ENCODE measurements around the gene HK1. TPM values are rescaled to one million over a fixed set of nuclear protein-coding genes. Genes with fewer than 3 reads are reported as not detected.

Gene HK1
- total and polyA plus RNA-seq, 4 experiments from 2014 or later, result 68.6 to 156 (median 112) TPM

DNA sequence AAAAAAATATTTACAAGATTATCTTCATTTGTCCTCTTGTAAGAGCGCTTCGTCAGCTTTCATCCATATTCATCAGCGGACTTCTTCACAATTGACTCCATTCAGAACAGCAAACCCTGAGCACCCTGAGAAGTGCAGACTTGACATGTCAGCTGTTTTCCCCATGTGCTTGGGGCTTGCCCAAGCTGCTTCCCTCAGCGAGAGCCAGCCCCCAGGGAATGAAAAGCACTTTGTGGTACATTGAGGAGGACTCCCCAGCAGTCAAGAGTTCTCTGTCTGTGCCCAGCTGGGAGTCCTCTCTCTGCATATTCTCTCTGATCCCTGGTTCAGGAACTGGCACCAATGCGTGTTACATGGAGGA is 35.5 kb upstream of the HK1 start:
- CTCF ChIA-PET (ENCODE audit: partially characterized antibody), result interaction anchor here (1.0 to 1.7 kb wide), 6 partner anchors 10 to 273 kb away, joined by 3 to 6 read pairs (median 4); no protein-coding TSS in a partner anchor

GRCh38 chr10:69243817-69244216 is 34.5 kb upstream of the HK1 start:
- H3K4me3 Mint-ChIP-seq, result no peak overlapping the region
- H3K4me3 ChIP-seq (ENCODE audit: low read length in 2 of 2), result no peak overlapping the region
- peaks cover 14 to 17% of the 10 kb centered on the region in 2 donors for H3K36me3 Mint-ChIP-seq
- no peak for DNase-seq
- H3K9me3 ChIP-seq (ENCODE audit: control insufficient read depth in 1 of 2, low read length in 2 of 2), result no peaks in the 10 kb centered on the region
- CTCF ChIA-PET (ENCODE audit: partially characterized antibody), result no interaction called here
- no peaks in the 10 kb centered on the region for H3K27me3 ChIP-seq (ENCODE audit: insufficient read depth, low read length)
- intact Hi-C loops (cut with micrococcal nuclease), result no loop called here
- H3K4me1 ChIP-seq (ENCODE audit: insufficient read depth, low read length), result no peaks in the 10 kb centered on the region
- POLR2A ChIA-PET (ENCODE audit: partially characterized antibody), result no interaction called here
- H3K9me3 Mint-ChIP-seq, result peaks cover 0 to 2% (median 0%) of the 10 kb centered on the region in 8 donors
- H3K27ac ChIP-seq (ENCODE audit: low read depth, low read length), result no peak overlapping the region
- no peaks in the 10 kb centered on the region for H3K36me3 ChIP-seq (ENCODE audit: insufficient read depth, low read length)
- H3K27ac Mint-ChIP-seq, result no peak overlapping the region
- H3K4me1 Mint-ChIP-seq, result peaks cover 0 to 2% (median under 1%) of the 10 kb centered on the region in 4 donors
- no peaks in the 10 kb centered on the region for H3K27me3 Mint-ChIP-seq

More for the DNA sequence above, 35.5 kb upstream of the HK1 start:
- Mint-ChIP-seq H3K36me3 (peaks cover 11 to 16% of the 10 kb centered on the region in 2 donors), H3K4me1 (peaks cover under 1 to 2% (median under 1%) of the 10 kb centered on the region in 4 donors), H3K9me3 (peaks cover 0 to 2% (median 0%) of the 10 kb centered on the region in 8 donors), H3K27me3 (no peaks in the 10 kb centered on the region), H3K27ac (peak overlapping the region in 1 of 7 donors; percentile 15), H3K4me3 (no peak overlapping the region)
- no peak for DNase-seq
- Histone ChIP-seq H3K4me1 (ENCODE audit: insufficient read depth, low read length) (peaks cover 3% of the 10 kb centered on the region), H3K4me3 (ENCODE audit: low read length in 2 of 2) (no peak overlapping the region), H3K27me3 (ENCODE audit: insufficient read depth, low read length) (no peaks in the 10 kb centered on the region), H3K27ac (ENCODE audit: low read depth, low read length) (no peak overlapping the region), H3K9me3 (ENCODE audit: control insufficient read depth in 1 of 2, low read length in 2 of 2) (no peaks in the 10 kb centered on the region), H3K36me3 (ENCODE audit: insufficient read depth, low read length) (no peaks in the 10 kb centered on the region)
- POLR2A ChIA-PET (ENCODE audit: partially characterized antibody), result no interaction called here
- intact Hi-C loops (cut with micrococcal nuclease), result no loop called here

- intact Hi-C loops (cut with micrococcal nuclease), result no loop called here
- no peaks in the 10 kb centered on the region for H3K36me3 ChIP-seq (ENCODE audit: insufficient read depth, low read length)
Observed at GRCh38 chr10:69246036-69246435, 32.3 kb upstream of the HK1 start.

GRCh38 chr10:69246581-69247312 is 31.5 kb upstream of the HK1 start:
- CTCF ChIA-PET (ENCODE audit: partially characterized antibody), result interaction anchor here (1.5 kb wide), 1 partner anchor 146 kb away, joined by 3 read pairs; no protein-coding TSS in a partner anchor

More at GRCh38 chr10:69246036-69246435, 32.3 kb upstream of the HK1 start:
- POLR2A ChIA-PET (ENCODE audit: partially characterized antibody), result no interaction called here
- CTCF ChIA-PET (ENCODE audit: partially characterized antibody), result interaction anchor here (0.9 kb wide), 1 partner anchor 9 kb away, joined by 3 read pairs; no protein-coding TSS in a partner anchor
- H3K9me3 ChIP-seq (ENCODE audit: control insufficient read depth in 1 of 2, low read length in 2 of 2), result no peaks in the 10 kb centered on the region
- H3K4me3 ChIP-seq (ENCODE audit: low read length in 2 of 2), result no peak overlapping the region
- Mint-ChIP-seq H3K27ac (no peak overlapping the region), H3K36me3 (peaks cover 18% of the 10 kb centered on the region in 2 donors), H3K27me3 (no peaks in the 10 kb centered on the region), H3K4me3 (no peak overlapping the region), H3K4me1 (no peaks in the 10 kb centered on the region), H3K9me3 (no peaks in the 10 kb centered on the region)
- H3K27ac ChIP-seq (ENCODE audit: low read depth, low read length), result no peak overlapping the region
- H3K4me1 ChIP-seq (ENCODE audit: insufficient read depth, low read length), result no peaks in the 10 kb centered on the region
- no peaks in the 10 kb centered on the region for H3K27me3 ChIP-seq (ENCODE audit: insufficient read depth, low read length)
- no peak for DNase-seq

DNA sequence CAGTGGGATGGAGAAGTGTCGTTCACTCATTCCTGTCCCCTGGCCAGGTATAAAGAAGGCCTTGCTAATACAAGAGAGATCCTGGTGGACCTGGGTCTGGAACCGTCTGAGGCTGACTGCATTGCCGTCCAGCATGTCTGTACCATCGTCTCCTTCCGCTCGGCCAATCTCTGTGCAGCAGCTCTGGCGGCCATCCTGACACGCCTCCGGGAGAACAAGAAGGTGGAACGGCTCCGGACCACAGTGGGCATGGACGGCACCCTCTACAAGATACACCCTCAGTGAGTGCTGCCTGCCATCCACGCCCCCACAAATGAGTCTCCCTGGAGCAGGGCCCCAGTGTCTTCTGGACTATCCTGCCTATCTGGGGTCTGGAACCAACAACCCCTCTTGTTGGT is 31.0 kb upstream of the HK1 start:
- ChIA-PET CTCF (ENCODE audit: partially characterized antibody) (interaction anchor here (1.5 kb wide), 1 partner anchor 146 kb away, joined by 3 read pairs; no protein-coding TSS in a partner anchor), POLR2A (ENCODE audit: partially characterized antibody) (no interaction called here)
- no peak overlapping the region for H3K27ac ChIP-seq (ENCODE audit: low read depth, low read length)
- H3K36me3 ChIP-seq (ENCODE audit: insufficient read depth, low read length), result no peaks in the 10 kb centered on the region
- H3K9me3 Mint-ChIP-seq, result peaks cover 0 to 2% (median 0%) of the 10 kb centered on the region in 8 donors
- no peak overlapping the region for H3K4me3 ChIP-seq (ENCODE audit: low read length in 2 of 2)
- H3K27me3 Mint-ChIP-seq, result no peaks in the 10 kb centered on the region
- no peaks in the 10 kb centered on the region for H3K27me3 ChIP-seq (ENCODE audit: insufficient read depth, low read length)
- H3K9me3 ChIP-seq (ENCODE audit: control insufficient read depth in 1 of 2, low read length in 2 of 2), result no peaks in the 10 kb centered on the region
- intact Hi-C loops (cut with micrococcal nuclease), result no loop called here
- H3K36me3 Mint-ChIP-seq, result peaks cover 16 to 19% of the 10 kb centered on the region in 2 donors
- no peak for DNase-seq
- H3K27ac Mint-ChIP-seq, result peak overlapping the region in 1 of 7 donors; percentile 48
- H3K4me1 Mint-ChIP-seq, result no peaks in the 10 kb centered on the region
- H3K4me1 ChIP-seq (ENCODE audit: insufficient read depth, low read length), result no peaks in the 10 kb centered on the region
- no peak overlapping the region for H3K4me3 Mint-ChIP-seq

More at GRCh38 chr10:69246581-69247312, 31.5 kb upstream of the HK1 start:
- POLR2A ChIA-PET (ENCODE audit: partially characterized antibody), result no interaction called here
- Histone ChIP-seq H3K4me1 (ENCODE audit: insufficient read depth, low read length) (no peaks in the 10 kb centered on the region), H3K36me3 (ENCODE audit: insufficient read depth, low read length) (no peaks in the 10 kb centered on the region), H3K9me3 (ENCODE audit: control insufficient read depth in 1 of 2, low read length in 2 of 2) (no peaks in the 10 kb centered on the region), H3K27ac (ENCODE audit: low read depth, low read length) (no peak overlapping the region), H3K4me3 (ENCODE audit: low read length in 2 of 2) (no peak overlapping the region), H3K27me3 (ENCODE audit: insufficient read depth, low read length) (no peaks in the 10 kb centered on the region)
- intact Hi-C loops (cut with micrococcal nuclease), result no loop called here
- no peak for DNase-seq
- Mint-ChIP-seq H3K4me3 (no peak overlapping the region), H3K27me3 (no peaks in the 10 kb centered on the region), H3K27ac (no peak overlapping the region), H3K4me1 (no peaks in the 10 kb centered on the region), H3K36me3 (peaks cover 16 to 18% of the 10 kb centered on the region in 2 donors), H3K9me3 (no peaks in the 10 kb centered on the region)

GRCh38 chr10:69248117-69248730 is 30.1 kb upstream of the HK1 start:
- intact Hi-C loops (cut with micrococcal nuclease), result no loop called here
- H3K9me3 Mint-ChIP-seq, result peaks cover 0 to 2% (median 0%) of the 10 kb centered on the region in 8 donors
- Histone ChIP-seq H3K36me3 (ENCODE audit: insufficient read depth, low read length) (no peaks in the 10 kb centered on the region), H3K4me3 (ENCODE audit: low read length in 2 of 2) (no peak overlapping the region), H3K27ac (ENCODE audit: low read depth, low read length) (no peak overlapping the region), H3K4me1 (ENCODE audit: insufficient read depth, low read length) (no peaks in the 10 kb centered on the region), H3K27me3 (ENCODE audit: insufficient read depth, low read length) (no peaks in the 10 kb centered on the region), H3K9me3 (ENCODE audit: control insufficient read depth in 1 of 2, low read length in 2 of 2) (no peaks in the 10 kb centered on the region)
- CTCF ChIA-PET (ENCODE audit: partially characterized antibody), result interaction anchor here (1.5 kb wide), 1 partner anchor 145 kb away, joined by 3 read pairs; no protein-coding TSS in a partner anchor
- POLR2A ChIA-PET (ENCODE audit: partially characterized antibody), result no interaction called here
- H3K27ac Mint-ChIP-seq, result peak overlapping the region in 1 of 7 donors; percentile 41
- no peak overlapping the region for H3K4me3 Mint-ChIP-seq
- H3K27me3 Mint-ChIP-seq, result no peaks in the 10 kb centered on the region
- H3K36me3 Mint-ChIP-seq, result peaks cover 13 to 16% of the 10 kb centered on the region in 2 donors
- no peak for DNase-seq
- no peaks in the 10 kb centered on the region for H3K4me1 Mint-ChIP-seq

DNA sequence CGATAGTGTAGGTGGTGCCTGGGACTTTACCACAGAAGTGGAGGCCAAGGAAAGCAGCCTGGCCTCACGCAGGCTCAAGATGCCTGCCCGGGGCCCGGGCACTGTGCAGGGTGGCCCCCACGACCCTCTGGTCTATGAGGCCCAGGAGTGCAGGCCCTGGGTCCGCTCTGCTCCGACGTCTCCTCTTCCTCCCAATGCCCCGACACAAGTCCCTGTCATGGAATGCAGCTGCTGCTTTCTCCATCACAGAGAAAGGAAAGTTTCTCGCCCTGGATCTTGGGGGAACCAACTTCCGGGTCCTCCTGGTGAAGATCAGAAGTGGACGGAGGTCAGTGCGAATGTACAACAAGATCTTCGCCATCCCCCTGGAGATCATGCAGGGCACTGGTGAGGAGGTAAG is 28.3 kb upstream of the HK1 start:
- no peak for DNase-seq
- Histone ChIP-seq H3K4me1 (ENCODE audit: insufficient read depth, low read length) (no peaks in the 10 kb centered on the region), H3K27ac (ENCODE audit: low read depth, low read length) (no peak overlapping the region), H3K36me3 (ENCODE audit: insufficient read depth, low read length) (no peaks in the 10 kb centered on the region), H3K27me3 (ENCODE audit: insufficient read depth, low read length) (no peaks in the 10 kb centered on the region), H3K9me3 (ENCODE audit: control insufficient read depth in 1 of 2, low read length in 2 of 2) (no peaks in the 10 kb centered on the region), H3K4me3 (ENCODE audit: low read length in 2 of 2) (no peak overlapping the region)
- ChIA-PET CTCF (ENCODE audit: partially characterized antibody) (no interaction called here), POLR2A (ENCODE audit: partially characterized antibody) (no interaction called here)
- no peaks in the 10 kb centered on the region for H3K27me3 Mint-ChIP-seq
- no peak overlapping the region for H3K4me3 Mint-ChIP-seq
- peaks cover 13 to 22% of the 10 kb centered on the region in 2 donors for H3K36me3 Mint-ChIP-seq
- H3K9me3 Mint-ChIP-seq, result peaks cover 0 to 2% (median 0%) of the 10 kb centered on the region in 8 donors
- H3K4me1 Mint-ChIP-seq, result no peaks in the 10 kb centered on the region
- H3K27ac Mint-ChIP-seq, result peak overlapping the region in 1 of 7 donors; percentile 10
- intact Hi-C loops (cut with micrococcal nuclease), result no loop called here
